Fibroblast of mammary gland (primary cell): ENCODE data around the gene LMTK2.
"Not testable (repeated sequence)": the region's sequence is repeated elsewhere in the genome, so short reads cannot be mapped to it uniquely, and the experiment has no call there.

Source experiments
- DNase-seq: peaks from one replicate; pipeline ENCODE4 v3.0.0-alpha.2; 2010; ENCODE audit warnings: low read depth
- H3K4me3 ChIP-seq: 2 replicates; pipeline ENCODE4 v1.5.1; 2011; ENCODE audit warnings: low read depth, mild to moderate bottlenecking, low read length, moderate library complexity; ENCODE audit not compliant: control insufficient read depth
- CTCF ChIP-seq: conservative IDR thresholded peaks from 2 replicates; pipeline ENCODE4 v1.5.1; 2011; ENCODE audit warnings: low read depth, low read length, inconsistent platforms; ENCODE audit not compliant: control insufficient read depth, insufficient read depth

Gene LMTK2

GRCh38 chr7:98115746-98116525 is 9.3 kb downstream of the LMTK2 start:
- no peak overlapping the region for H3K4me3 ChIP-seq
- no peak for TF ChIP-seq CTCF
- DNase-seq, result no peak

GRCh38 chr7:98116656-98117461 is 10.2 kb downstream of the LMTK2 start:
- TF ChIP-seq CTCF, result no peak
- peak; percentile 16 for DNase-seq

GRCh38 chr7:98119256-98119918 is 12.7 kb downstream of the LMTK2 start:
- no peak for TF ChIP-seq CTCF
- no peak overlapping the region for H3K4me3 ChIP-seq
- peak; percentile 64 for DNase-seq

More at GRCh38 chr7:98116656-98117461, 10.2 kb downstream of the LMTK2 start:
- no peak overlapping the region for H3K4me3 ChIP-seq

GRCh38 chr7:98120559-98120958 is 13.9 kb downstream of the LMTK2 start:
- TF ChIP-seq CTCF, result no peak
- H3K4me3 ChIP-seq, result no peak overlapping the region
- no peak for DNase-seq

GRCh38 chr7:98121388-98121787 is 14.7 kb downstream of the LMTK2 start:
- H3K4me3 ChIP-seq, DNase-seq: not testable (repeated sequence)

DNA sequence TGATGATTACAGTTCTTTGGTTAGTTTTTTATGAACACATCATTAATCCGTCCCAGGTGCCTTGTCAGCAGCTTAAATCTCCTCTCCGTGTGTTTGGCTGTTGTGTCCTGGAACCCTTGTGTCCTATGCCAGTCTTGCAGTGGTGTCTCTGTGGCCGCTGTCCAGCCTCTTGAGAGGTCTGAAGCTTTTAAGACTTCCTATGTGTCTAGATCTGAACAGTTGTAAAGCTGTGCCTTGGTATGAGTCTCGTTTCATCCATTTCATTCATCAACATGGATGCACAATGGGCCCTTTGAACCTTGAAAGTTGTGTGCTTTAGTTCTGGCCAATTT is 16.7 kb downstream of the LMTK2 start:
- H3K4me3 ChIP-seq, result no peak overlapping the region
- DNase-seq, result no peak
- TF ChIP-seq CTCF, result no peak

DNA sequence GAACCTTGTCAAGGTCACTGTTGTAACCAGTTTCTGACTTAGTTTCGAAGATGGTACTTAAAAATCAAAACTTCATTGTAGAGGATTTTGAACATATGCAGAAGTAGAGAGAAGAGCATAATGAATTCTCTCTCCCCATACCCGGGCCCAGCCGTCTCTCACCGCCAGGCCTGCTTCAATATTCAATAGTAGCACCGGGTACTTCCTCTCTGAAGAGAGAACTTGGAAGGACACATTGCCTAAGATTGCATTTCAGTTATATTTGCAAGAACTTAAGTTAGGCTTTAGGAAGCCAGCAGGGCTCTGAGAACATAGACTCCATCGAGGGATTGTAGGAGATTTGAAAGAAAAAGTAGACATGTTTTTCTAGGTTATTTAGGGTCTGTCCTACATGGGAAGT is 19.1 kb downstream of the LMTK2 start:
- DNase-seq, result no peak
- no peak for TF ChIP-seq CTCF
- no peak overlapping the region for H3K4me3 ChIP-seq
